ENCODE results near the gene OTOGL. TPM values are rescaled to one million over a fixed set of nuclear protein-coding genes. Genes with fewer than 3 reads are reported as not detected.

Gene OTOGL
- total RNA-seq, 1 donor from 2014 or later = not detected

- POLR2A ChIA-PET = no interaction called here
- Mint-ChIP-seq H3K36me3 (ENCODE audit: low read depth) (no peaks in the 10 kb centered on the region), H3K27ac (no peak overlapping the region), H3K4me3 (no peak overlapping the region), H3K9me3 (no peaks in the 10 kb centered on the region), H3K4me1 (no peaks in the 10 kb centered on the region), H3K27me3 (peaks cover 5% of the 10 kb centered on the region)
- intact Hi-C loops (cut with micrococcal nuclease) = no loop called here
- DNase-seq (no peak), ATAC-seq (ENCODE audit: low read depth) (no peak)
- CTCF ChIA-PET = no interaction called here
- no peak for TF ChIP-seq CTCF (IDR thresholded peaks at IDR 0.05)
These were observed 89.9 kb downstream of the OTOGL start for GRCh38 chr12:80189241-80189640.

GRCh38 chr12:80190001-80190400, 90.7 kb downstream of the OTOGL start:
- no peaks in the 10 kb centered on the region for H3K36me3 Mint-ChIP-seq (ENCODE audit: low read depth)
- no peaks in the 10 kb centered on the region for H3K9me3 Mint-ChIP-seq
- intact Hi-C loops (cut with micrococcal nuclease) = loop anchor here (5.0 kb wide), 1 partner anchor 82 kb away; no protein-coding TSS in a partner anchor
- ChIA-PET POLR2A (no interaction called here), CTCF (no interaction called here)
- no peak overlapping the region for H3K27ac Mint-ChIP-seq
- H3K4me3 Mint-ChIP-seq = no peak overlapping the region
- ATAC-seq (ENCODE audit: low read depth) = no peak
- DNase-seq = no peak
- no peak for TF ChIP-seq CTCF (IDR thresholded peaks at IDR 0.05)
- no peaks in the 10 kb centered on the region for H3K4me1 Mint-ChIP-seq
- peaks cover 5% of the 10 kb centered on the region for H3K27me3 Mint-ChIP-seq

- intact Hi-C loops (cut with micrococcal nuclease) = loop anchor here (5.0 kb wide), 1 partner anchor 80 kb away; no protein-coding TSS in a partner anchor
- no peaks in the 10 kb centered on the region for H3K9me3 Mint-ChIP-seq
- no peaks in the 10 kb centered on the region for H3K4me1 Mint-ChIP-seq
- POLR2A ChIA-PET = no interaction called here
- ATAC-seq (ENCODE audit: low read depth) = no peak
- peaks cover 5% of the 10 kb centered on the region for H3K27me3 Mint-ChIP-seq
- TF ChIP-seq CTCF (IDR thresholded peaks at IDR 0.05) = no peak
- H3K27ac Mint-ChIP-seq = no peak overlapping the region
- CTCF ChIA-PET = no interaction called here
- DNase-seq = no peak
- H3K4me3 Mint-ChIP-seq = no peak overlapping the region
- H3K36me3 Mint-ChIP-seq (ENCODE audit: low read depth) = no peaks in the 10 kb centered on the region
These were observed 92.8 kb downstream of the OTOGL start for GRCh38 chr12:80192087-80192486.

GRCh38 chr12:80193865-80194264, 94.5 kb downstream of the OTOGL start:
- Mint-ChIP-seq H3K36me3 (ENCODE audit: low read depth) (no peaks in the 10 kb centered on the region), H3K4me3 (no peak overlapping the region), H3K9me3 (no peaks in the 10 kb centered on the region), H3K27me3 (peaks cover 4% of the 10 kb centered on the region), H3K4me1 (no peaks in the 10 kb centered on the region), H3K27ac (no peak overlapping the region)
- no peak for TF ChIP-seq CTCF (IDR thresholded peaks at IDR 0.05)
- DNase-seq = no peak
- ChIA-PET CTCF (no interaction called here), POLR2A (no interaction called here)
- intact Hi-C loops (cut with micrococcal nuclease) = loop anchor here (5.0 kb wide), 1 partner anchor 78 kb away; no protein-coding TSS in a partner anchor
- ATAC-seq (ENCODE audit: low read depth) = no peak

- Mint-ChIP-seq H3K36me3 (ENCODE audit: low read depth) (no peaks in the 10 kb centered on the region), H3K27me3 (peaks cover 3% of the 10 kb centered on the region), H3K4me3 (no peak overlapping the region), H3K4me1 (no peaks in the 10 kb centered on the region), H3K27ac (no peak overlapping the region), H3K9me3 (no peaks in the 10 kb centered on the region)
- DNase-seq = no peak
- ChIA-PET CTCF (interaction anchor here (1.8 kb wide), 1 partner anchor 75 kb away, joined by 5 read pairs; no protein-coding TSS in a partner anchor), POLR2A (no interaction called here)
- intact Hi-C loops (cut with micrococcal nuclease) = no loop called here
- no peak for TF ChIP-seq CTCF (IDR thresholded peaks at IDR 0.05)
- no peak for ATAC-seq (ENCODE audit: low read depth)
These were observed 95.9 kb downstream of the OTOGL start for GRCh38 chr12:80195074-80195726.

All from activated B cell treated with CpG ODN at 0.5 μM for 24 hours (primary cell).